B cell (primary cell): ENCODE data around the gene CCDC28A.

Experiments used
- CTCF ChIP-seq: fragments of 200-600 bp; IDR thresholded peaks from one replicate; pipeline ENCODE4 v1.8.0; 2022; ENCODE audit warnings: antibody characterized with exemption, mild to moderate bottlenecking
- EZH2 ChIP-seq: IDR thresholded peaks from 2 replicates; pipeline ENCODE4 v1.6.1; 2012; ENCODE audit warnings: borderline replicate concordance, low read depth, mild to moderate bottlenecking, moderate library complexity, low read length; ENCODE audit not compliant: insufficient read depth, poor library complexity, severe bottlenecking

GRCh38 chr6:138778331-138778730 is 4.8 kb downstream of the CCDC28A start:
- no peak for TF ChIP-seq CTCF
- no peak for TF ChIP-seq EZH2
